ENCODE data around the gene CEP57L1.
A peak's percentile ranks its signal among the peaks of the same experiment; 100 is the strongest.

The CEP57L1 gene

GRCh38 chr6:109095036-109095834 lies at the start of gene CEP57L1:
Gene CEP57L1, plus strand, starts transcription at chr6:109095507. Its CDS starts 49,715 bp downstream, at chr6:109145222.
- peak; percentile 90 for DNase-seq (ENCODE audit: low read depth)
- TF ChIP-seq CTCF (IDR thresholded peaks at IDR 0.05; ENCODE audit: control insufficient read depth, extremely low read depth, insufficient read depth) = peak; percentile 23; the same call in 1 of the 2 replicates
- peak within 1 kb of the TSS; percentile 88 for H3K4me3 ChIP-seq (ENCODE audit: low read depth, low read length)

DNA sequence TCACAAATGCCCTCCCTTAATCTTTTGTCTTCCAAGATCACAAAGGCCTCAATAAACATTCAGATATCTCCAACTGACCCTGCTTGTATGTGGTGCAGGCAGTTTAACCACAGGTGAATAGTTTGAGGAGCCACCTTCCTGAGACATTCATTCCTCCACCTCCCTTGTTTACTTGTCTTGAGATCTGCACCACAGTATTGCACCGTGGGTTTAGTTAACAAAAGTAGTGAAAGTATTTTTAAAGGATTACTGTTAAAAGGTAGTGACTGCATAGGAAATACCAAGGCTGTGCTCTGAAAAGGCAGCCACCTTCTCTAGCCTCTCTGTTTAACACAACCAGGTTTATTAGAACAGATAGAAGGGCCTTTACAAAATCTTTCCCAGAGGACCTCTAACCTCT lies 47.1 kb upstream of the CEP57L1 start:
- H3K4me3 ChIP-seq (ENCODE audit: low read depth, low read length) = no peak overlapping the region
- DNase-seq (ENCODE audit: low read depth) = no peak
- TF ChIP-seq CTCF (IDR thresholded peaks at IDR 0.05; ENCODE audit: control insufficient read depth, extremely low read depth, insufficient read depth) = no peak

DNA sequence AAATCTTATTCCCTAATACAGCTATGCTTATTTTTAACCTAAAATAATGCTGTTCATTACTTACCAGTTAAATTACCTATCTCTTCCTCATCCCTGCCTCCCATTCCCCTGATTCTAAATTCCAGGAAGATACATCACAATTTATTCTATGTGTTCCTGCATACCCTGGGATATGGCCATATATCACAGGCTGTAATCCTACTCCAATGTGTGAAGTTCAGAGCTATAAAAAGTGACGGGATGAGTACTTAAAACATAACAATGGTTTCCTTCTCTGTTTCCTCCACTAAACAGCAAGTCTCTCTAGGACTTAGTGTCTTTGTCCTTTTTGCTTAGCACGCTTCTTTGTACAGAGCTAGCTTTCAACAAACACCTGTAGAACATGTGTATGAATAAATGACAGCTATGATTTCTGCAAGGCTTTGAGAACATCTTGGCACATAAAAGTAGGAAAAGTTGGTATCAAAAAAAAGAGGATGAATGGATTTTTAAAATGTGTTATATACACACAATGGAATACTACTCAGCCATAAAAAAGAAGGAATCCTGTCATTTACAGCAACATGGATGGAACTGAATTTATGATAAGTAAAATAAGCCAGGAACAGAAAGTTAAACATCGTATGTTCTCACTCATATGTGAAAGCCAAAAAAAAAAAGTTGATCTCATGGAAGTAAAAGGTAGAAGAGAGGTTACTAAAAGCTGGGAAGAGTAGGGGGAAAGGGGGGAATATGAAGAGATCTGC lies 46.5 kb upstream of the CEP57L1 start:
- H3K4me3 ChIP-seq (ENCODE audit: low read depth, low read length) = no peak overlapping the region
- no peak for DNase-seq (ENCODE audit: low read depth)
- TF ChIP-seq CTCF (IDR thresholded peaks at IDR 0.05; ENCODE audit: control insufficient read depth, extremely low read depth, insufficient read depth) = no peak

GRCh38 chr6:109050012-109050411 lies 45.3 kb upstream of the CEP57L1 start:
- no peak for DNase-seq (ENCODE audit: low read depth)
- H3K4me3 ChIP-seq (ENCODE audit: low read depth, low read length) = no peak overlapping the region
- no peak for TF ChIP-seq CTCF (IDR thresholded peaks at IDR 0.05; ENCODE audit: control insufficient read depth, extremely low read depth, insufficient read depth)

DNA sequence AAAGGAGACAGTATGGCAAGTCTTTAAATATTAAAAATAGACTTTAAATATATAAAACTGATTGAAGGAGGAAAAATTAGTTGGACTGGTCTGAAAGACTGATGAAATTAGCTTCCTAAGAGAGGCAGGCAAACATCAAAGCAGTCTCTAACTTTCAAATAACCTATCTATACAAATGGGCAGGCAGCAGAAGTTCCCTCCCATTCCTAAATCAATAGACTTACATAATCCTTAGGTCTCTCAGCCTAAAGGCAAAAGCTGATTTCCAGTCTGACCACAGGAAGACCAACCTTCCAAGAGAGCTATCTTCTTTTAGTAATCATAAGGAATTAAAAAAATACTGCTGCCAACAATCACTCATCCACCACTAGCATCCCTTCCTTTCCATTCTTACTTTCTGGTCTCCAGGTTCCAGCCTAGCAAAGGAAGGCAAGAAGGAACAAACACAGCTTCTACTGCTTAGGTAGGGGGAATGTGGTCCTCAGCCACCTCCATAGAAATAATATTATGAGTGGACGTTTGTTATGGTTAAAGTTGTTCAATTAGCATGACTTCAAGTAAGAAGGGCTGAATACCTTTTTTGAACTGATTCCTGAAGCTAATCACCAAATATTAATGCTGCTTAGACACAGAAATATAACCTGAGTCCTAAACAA lies 44.7 kb upstream of the CEP57L1 start:
- no peak for DNase-seq (ENCODE audit: low read depth)
- no peak for TF ChIP-seq CTCF (IDR thresholded peaks at IDR 0.05; ENCODE audit: control insufficient read depth, extremely low read depth, insufficient read depth)

GRCh38 chr6:109051301-109052017 lies 43.8 kb upstream of the CEP57L1 start:
- DNase-seq (ENCODE audit: low read depth) = no peak
- no peak overlapping the region for H3K4me3 ChIP-seq (ENCODE audit: low read depth, low read length)
- TF ChIP-seq CTCF (IDR thresholded peaks at IDR 0.05; ENCODE audit: control insufficient read depth, extremely low read depth, insufficient read depth) = no peak

More for the DNA sequence above, 44.7 kb upstream of the CEP57L1 start:
- no peak overlapping the region for H3K4me3 ChIP-seq (ENCODE audit: low read depth, low read length)

Measured in LNCaP clone FGC (cell line).